ENCODE results near the gene RAD51B. TPM values are rescaled to one million over a fixed set of nuclear protein-coding genes. Genes with fewer than 3 reads are reported as not detected.
"Not testable (repeated sequence)": the region's sequence is repeated elsewhere in the genome, so short reads cannot be mapped to it uniquely, and the experiment has no call there.

Gene RAD51B
- total and polyA plus RNA-seq, 2 experiments from 2014 or later = 11.7 to 17.8 TPM

GRCh38 chr14:68257969-68258368 is 438.4 kb downstream of the RAD51B start:
- no peaks in the 10 kb centered on the region for H3K9me3 ChIP-seq (ENCODE audit: low read depth)
- no peaks in the 10 kb centered on the region for H3K27me3 ChIP-seq
- DNase-seq (ENCODE audit: low read depth in 1 of 2, low spot score in 1 of 2) = no peak
- H3K4me1 ChIP-seq (ENCODE audit: low read depth) = peaks cover 38% of the 10 kb centered on the region
- H3K36me3 ChIP-seq = no peaks in the 10 kb centered on the region
- TF ChIP-seq CTCF (IDR thresholded peaks at IDR 0.05; ENCODE audit: low read depth, low read length) = no peak
- H3K27ac ChIP-seq = no peak overlapping the region
- H3K4me3 ChIP-seq = no peak overlapping the region

DNA sequence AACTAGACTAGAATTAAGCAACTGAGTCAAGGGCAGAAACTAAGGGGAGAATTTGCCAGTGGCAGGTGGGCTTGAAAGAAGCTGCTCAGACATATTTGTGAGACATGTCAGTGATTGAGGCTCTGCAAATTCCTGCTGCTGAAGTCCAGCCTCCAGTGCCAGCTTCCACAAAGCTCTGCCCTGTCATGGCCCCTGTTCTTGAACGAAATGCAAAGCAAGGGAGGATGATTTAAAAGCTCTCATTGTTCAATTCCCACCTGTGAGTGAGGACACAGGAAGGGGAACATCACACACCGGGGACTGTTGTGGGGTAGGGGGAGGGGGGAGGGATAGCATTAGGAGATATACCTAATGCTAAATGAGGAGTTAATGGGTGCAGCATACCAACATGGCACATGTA is 439.4 kb downstream of the RAD51B start:
- H3K36me3 ChIP-seq; DNase-seq (ENCODE audit: low read depth in 1 of 2, low spot score in 1 of 2); H3K27me3 ChIP-seq; H3K4me3 ChIP-seq; H3K9me3 ChIP-seq (ENCODE audit: low read depth); H3K27ac ChIP-seq: not testable (repeated sequence)
- H3K4me1 ChIP-seq (ENCODE audit: low read depth) = peaks cover 38% of the 10 kb centered on the region

DNA sequence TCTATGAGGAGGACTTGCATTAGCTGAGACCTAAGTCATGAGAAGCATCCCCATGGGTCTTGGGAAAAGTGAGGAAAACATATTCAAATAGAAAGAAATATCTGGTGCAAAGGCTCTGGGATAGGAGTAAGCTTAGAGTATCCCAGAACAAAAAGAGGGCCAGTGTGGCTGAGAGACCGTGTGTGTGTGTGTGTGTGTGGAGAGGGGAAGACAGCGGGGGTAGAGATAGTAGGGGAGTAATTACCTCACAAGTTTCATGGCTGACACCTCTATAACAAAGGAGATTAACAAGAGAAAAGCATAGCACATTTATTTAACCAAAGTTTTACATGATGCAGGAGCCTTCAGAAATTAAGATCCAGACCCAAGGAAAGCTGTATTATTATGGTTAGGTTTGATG is 440.5 kb downstream of the RAD51B start:
- H3K4me1 ChIP-seq (ENCODE audit: low read depth) = peaks cover 32% of the 10 kb centered on the region

DNA sequence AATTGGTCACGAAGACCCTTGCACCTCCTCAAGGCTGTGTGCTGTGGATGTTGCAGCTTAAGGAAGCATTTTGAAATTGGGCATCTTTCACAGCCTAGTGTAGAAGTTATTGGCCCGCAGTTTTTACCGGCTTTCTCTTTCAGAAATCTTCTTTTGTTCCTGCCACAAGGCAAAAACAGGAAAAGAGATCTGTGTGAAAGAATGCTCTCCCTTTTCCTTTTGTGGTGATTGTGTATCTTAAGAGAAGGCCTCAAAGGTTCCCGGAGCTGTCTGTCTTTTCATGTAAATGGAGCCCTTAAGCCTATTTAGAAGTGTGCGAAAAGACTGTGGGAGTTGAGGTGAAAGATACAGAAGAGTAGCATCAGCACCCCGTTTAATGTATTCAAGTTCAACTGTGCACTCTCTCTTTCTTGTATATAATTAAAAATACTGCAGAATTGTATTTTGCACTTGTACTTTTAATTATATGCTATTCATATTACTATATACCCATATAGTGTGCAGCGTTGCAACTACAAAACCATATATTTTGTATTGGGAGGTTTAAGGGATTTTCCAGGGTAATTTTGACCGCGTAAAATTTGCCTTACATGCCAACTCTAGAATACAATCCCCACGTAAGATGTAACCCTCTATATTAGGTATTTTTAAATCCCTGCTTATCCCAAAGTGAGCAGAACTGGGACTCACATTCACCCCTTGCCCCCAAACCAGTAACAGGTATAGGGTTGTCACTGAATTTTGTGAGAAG is 441.7 kb downstream of the RAD51B start:
- H3K9me3 ChIP-seq (ENCODE audit: low read depth) = no peaks in the 10 kb centered on the region
- H3K4me3 ChIP-seq = no peak overlapping the region
- DNase-seq (ENCODE audit: low read depth in 1 of 2, low spot score in 1 of 2) = peak in 1 of 2 donors; percentile 39
- no peaks in the 10 kb centered on the region for H3K36me3 ChIP-seq
- no peak overlapping the region for H3K27ac ChIP-seq
- no peak for TF ChIP-seq CTCF (IDR thresholded peaks at IDR 0.05; ENCODE audit: low read depth, low read length)
- peaks cover 22% of the 10 kb centered on the region for H3K4me1 ChIP-seq (ENCODE audit: low read depth)
- H3K27me3 ChIP-seq = no peaks in the 10 kb centered on the region

More for the DNA sequence above, 440.5 kb downstream of the RAD51B start:
- no peak overlapping the region for H3K27ac ChIP-seq
- H3K9me3 ChIP-seq (ENCODE audit: low read depth) = no peaks in the 10 kb centered on the region
- no peak overlapping the region for H3K4me3 ChIP-seq
- no peaks in the 10 kb centered on the region for H3K27me3 ChIP-seq
- no peaks in the 10 kb centered on the region for H3K36me3 ChIP-seq
- no peak for DNase-seq (ENCODE audit: low read depth in 1 of 2, low spot score in 1 of 2)
- no peak for TF ChIP-seq CTCF (IDR thresholded peaks at IDR 0.05; ENCODE audit: low read depth, low read length)

DNA sequence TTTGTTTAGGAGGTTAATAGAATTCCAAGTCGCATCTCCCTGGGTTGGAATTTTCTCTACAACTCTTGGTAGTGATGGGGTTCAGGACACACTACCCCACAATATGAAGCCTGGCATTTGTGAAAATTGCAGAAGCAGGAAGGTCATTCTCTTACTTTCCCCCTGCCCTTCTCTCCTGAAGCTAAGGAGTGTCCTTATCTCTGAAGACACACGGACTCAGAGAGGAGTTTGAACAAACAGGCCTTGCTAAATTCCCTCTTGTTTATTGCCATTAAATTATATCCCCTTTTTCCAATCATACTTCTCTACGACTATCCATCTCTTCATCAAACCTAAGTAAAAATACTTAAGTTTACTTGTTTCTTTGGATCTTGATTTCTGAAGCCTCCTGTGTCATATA is 443.0 kb downstream of the RAD51B start:
- no peak for TF ChIP-seq CTCF (IDR thresholded peaks at IDR 0.05; ENCODE audit: low read depth, low read length)
- no peak for DNase-seq (ENCODE audit: low read depth in 1 of 2, low spot score in 1 of 2)
- Histone ChIP-seq H3K27me3 (no peaks in the 10 kb centered on the region), H3K27ac (no peak overlapping the region), H3K4me3 (no peak overlapping the region), H3K9me3 (ENCODE audit: low read depth) (no peaks in the 10 kb centered on the region), H3K36me3 (no peaks in the 10 kb centered on the region), H3K4me1 (ENCODE audit: low read depth) (peaks cover 20% of the 10 kb centered on the region)

DNA sequence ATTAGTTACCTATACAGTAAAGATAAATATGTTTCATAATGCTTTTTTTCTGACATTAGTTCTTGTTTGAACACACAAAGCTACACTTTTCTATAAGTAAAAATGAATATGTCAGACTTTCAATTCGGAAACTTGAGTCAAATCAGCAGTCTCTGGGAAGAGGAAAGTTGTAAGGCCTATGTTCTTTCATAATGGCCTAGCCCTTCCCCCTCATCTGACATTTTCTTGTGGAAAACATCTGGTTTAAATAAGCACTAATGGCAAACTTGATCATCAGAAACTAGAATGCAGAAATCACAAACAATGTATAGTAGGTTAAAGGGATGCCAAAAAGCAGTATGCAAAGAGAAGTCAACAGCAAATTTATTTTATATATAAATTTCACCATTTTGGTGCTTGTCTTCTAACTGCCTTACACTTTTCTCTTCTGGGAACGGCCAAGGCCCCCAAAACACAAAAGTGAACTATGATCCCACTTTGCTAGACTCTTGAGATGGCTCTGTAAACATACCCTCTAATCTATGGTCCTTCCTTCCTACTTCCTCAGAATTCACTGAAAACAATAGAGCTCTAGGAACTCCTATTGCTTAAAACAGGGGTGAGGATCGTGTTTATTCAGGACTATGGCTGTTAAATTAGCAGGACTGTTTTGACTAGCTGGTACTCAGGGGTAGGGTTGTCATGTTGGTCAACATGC is 444.1 kb downstream of the RAD51B start:
- no peaks in the 10 kb centered on the region for H3K36me3 ChIP-seq
- no peaks in the 10 kb centered on the region for H3K27me3 ChIP-seq
- DNase-seq (ENCODE audit: low read depth in 1 of 2, low spot score in 1 of 2) = peak in 1 of 2 donors; percentile 63
- no peak overlapping the region for H3K27ac ChIP-seq
- peaks cover 24% of the 10 kb centered on the region for H3K4me1 ChIP-seq (ENCODE audit: low read depth)
- no peaks in the 10 kb centered on the region for H3K9me3 ChIP-seq (ENCODE audit: low read depth)
- TF ChIP-seq CTCF (IDR thresholded peaks at IDR 0.05; ENCODE audit: low read depth, low read length) = no peak
- no peak overlapping the region for H3K4me3 ChIP-seq
